Ectodermal cell (in vitro differentiated cells): ENCODE data around the gene ACTN4.
A peak's percentile ranks its signal among the peaks of the same experiment; 100 is the strongest.

ENCODE experiments used
- H3K27ac ChIP-seq: 2 replicates; pipeline ENCODE4 v1.7.0; 2013; ENCODE audit warnings: mild to moderate bottlenecking, low read depth, low read length; ENCODE audit not compliant: insufficient read depth, poor library complexity, severe bottlenecking
- H3K27me3 ChIP-seq: 2 replicates; pipeline ENCODE4 v1.7.0; 2013; ENCODE audit warnings: mild to moderate bottlenecking, low read length; ENCODE audit not compliant: insufficient read depth, control insufficient read depth, poor library complexity, severe bottlenecking
- H3K36me3 ChIP-seq: one replicate; pipeline ENCODE4 v1.7.0; 2013; ENCODE audit warnings: low read length; ENCODE audit not compliant: control insufficient read depth, insufficient read depth
- H3K4me1 ChIP-seq: one replicate; pipeline ENCODE4 v1.7.0; 2013; ENCODE audit warnings: low read length; ENCODE audit not compliant: control insufficient read depth, insufficient read depth
- H3K4me3 ChIP-seq: 2 replicates; pipeline ENCODE4 v1.7.0; 2013; ENCODE audit warnings: low read depth, low read length, control low read depth; ENCODE audit not compliant: insufficient read depth
- H3K9me3 ChIP-seq: 2 replicates; pipeline ENCODE4 v1.7.0; 2013; ENCODE audit warnings: mild to moderate bottlenecking, low read length, moderate library complexity; ENCODE audit not compliant: control insufficient read depth
- WGBS, 2 experiments: methylation state at CpG; one replicate each; pipeline ENCODE4 v1.1.7; 2013; ENCODE audit warnings: missing lambda C conversion rate in 2 of 2; 5-methylcytosine and 5-hydroxymethylcytosine counted together

The ACTN4 gene

DNA sequence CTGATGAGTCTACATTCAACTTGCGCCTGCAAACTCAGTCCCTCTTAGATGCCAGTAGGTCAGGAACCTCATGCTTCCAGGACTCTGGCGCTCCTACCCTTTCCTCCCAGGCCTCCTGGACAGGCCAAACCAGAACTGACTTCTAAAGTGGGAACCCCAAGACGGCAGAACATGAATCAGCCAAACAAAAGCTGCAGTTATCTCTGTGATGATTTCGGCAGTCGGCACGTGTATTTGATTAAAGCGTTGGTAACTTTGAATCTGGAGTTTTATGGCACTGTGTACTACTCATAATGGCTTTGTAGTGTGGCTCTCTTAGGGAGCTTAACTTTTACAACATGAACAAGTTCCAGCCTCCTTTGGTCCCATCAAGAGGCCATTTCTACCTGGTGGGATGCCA lies 13.7 kb downstream of the ACTN4 start:
- 74 to 75% methylated on average over 7 of the region's 7 CpGs for WGBS, 2 experiments
- Histone ChIP-seq H3K27ac (no peak overlapping the region), H3K9me3 (no peaks in the 10 kb centered on the region), H3K27me3 (no peaks in the 10 kb centered on the region), H3K4me1 (peaks cover 65% of the 10 kb centered on the region), H3K4me3 (no peak overlapping the region), H3K36me3 (no peaks in the 10 kb centered on the region)

GRCh38 chr19:38661996-38662395 lies 14.5 kb downstream of the ACTN4 start:
- no peaks in the 10 kb centered on the region for H3K27me3 ChIP-seq
- 65 to 70% methylated on average over 1 of the region's 1 CpG for WGBS, 2 experiments
- no peak overlapping the region for H3K27ac ChIP-seq
- H3K9me3 ChIP-seq: no peaks in the 10 kb centered on the region
- no peaks in the 10 kb centered on the region for H3K36me3 ChIP-seq
- peaks cover 66% of the 10 kb centered on the region for H3K4me1 ChIP-seq
- H3K4me3 ChIP-seq: no peak overlapping the region

DNA sequence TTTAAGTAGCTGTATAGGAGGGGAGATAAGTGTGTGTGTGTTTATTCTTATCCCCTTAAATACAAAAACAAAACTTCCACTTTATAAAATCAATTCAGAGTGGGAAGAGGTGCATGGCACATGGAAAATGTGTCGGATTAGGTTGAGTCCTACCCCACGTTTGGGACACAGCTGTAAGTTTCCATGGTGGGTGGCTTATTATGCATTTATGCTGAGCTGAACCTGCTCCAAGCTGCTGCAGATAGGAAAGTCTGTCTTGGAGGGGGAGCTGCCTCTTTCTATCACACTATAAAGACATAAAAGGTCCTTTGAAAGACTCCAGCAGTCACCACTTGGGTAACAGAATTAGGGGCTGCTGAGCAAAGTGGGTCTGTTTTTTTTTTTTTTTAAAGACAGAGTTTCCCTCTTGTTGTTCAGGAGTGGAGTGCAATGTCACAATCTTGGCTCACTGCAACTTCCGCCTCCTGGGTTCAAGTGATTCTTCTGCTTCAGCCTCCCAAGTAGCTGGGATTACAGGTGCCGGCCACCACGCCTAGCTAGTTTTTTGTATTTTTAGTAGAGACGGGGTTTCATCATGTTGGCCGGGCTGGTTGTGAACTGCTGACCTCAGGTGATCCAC lies 15.2 kb downstream of the ACTN4 start:
- Histone ChIP-seq H3K4me1 (peaks cover 69% of the 10 kb centered on the region), H3K27ac (no peak overlapping the region), H3K4me3 (no peak overlapping the region), H3K27me3 (no peaks in the 10 kb centered on the region), H3K9me3 (no peaks in the 10 kb centered on the region), H3K36me3 (no peaks in the 10 kb centered on the region)
- 86 to 90% methylated on average over 7 of the region's 7 CpGs for WGBS, 2 experiments

DNA sequence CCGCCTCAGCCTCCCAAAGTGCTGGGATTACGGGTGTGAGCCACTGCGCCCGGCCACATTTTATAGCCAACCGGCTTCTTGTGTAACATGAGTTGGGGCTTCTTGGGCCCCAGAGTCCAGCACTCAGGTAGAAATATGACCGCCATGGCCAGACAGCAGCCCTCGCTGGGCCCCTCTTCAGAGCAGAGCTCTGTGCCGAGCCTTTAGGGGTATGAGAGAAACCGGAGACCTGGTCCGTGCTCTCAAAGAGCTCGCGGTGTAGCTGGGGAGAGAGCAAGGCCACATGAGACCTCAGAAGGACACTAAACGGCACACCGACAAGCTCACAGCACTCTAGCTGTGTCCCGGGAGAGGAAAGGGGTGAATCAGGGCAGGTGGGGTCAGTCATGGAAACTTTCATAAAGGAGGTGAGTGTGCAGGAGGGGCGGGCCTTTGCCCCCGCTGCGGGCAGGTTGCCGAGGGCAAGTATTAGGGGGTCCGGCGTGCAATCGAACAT lies 15.8 kb downstream of the ACTN4 start:
- Histone ChIP-seq H3K27ac (no peak overlapping the region), H3K9me3 (no peaks in the 10 kb centered on the region), H3K36me3 (no peaks in the 10 kb centered on the region), H3K27me3 (no peaks in the 10 kb centered on the region), H3K4me1 (peaks cover 67% of the 10 kb centered on the region), H3K4me3 (no peak overlapping the region)
- WGBS, 2 experiments: 90% methylated on average over 22 of the region's 22 CpGs

GRCh38 chr19:38663957-38664502 lies 16.6 kb downstream of the ACTN4 start:
- Histone ChIP-seq H3K27me3 (no peaks in the 10 kb centered on the region), H3K4me1 (peaks cover 61% of the 10 kb centered on the region), H3K9me3 (no peaks in the 10 kb centered on the region), H3K27ac (no peak overlapping the region), H3K36me3 (no peaks in the 10 kb centered on the region), H3K4me3 (no peak overlapping the region)
- 85 to 89% methylated on average over 19 of the region's 19 CpGs for WGBS, 2 experiments

GRCh38 chr19:38664503-38665211 lies 17.2 kb downstream of the ACTN4 start:
- peaks cover 57% of the 10 kb centered on the region for H3K4me1 ChIP-seq
- WGBS, 2 experiments: 67 to 72% methylated on average over 7 of the region's 7 CpGs
- H3K36me3 ChIP-seq: no peaks in the 10 kb centered on the region
- no peaks in the 10 kb centered on the region for H3K27me3 ChIP-seq
- no peak overlapping the region for H3K4me3 ChIP-seq
- H3K9me3 ChIP-seq: no peaks in the 10 kb centered on the region
- no peak overlapping the region for H3K27ac ChIP-seq

GRCh38 chr19:38665219-38665931 lies 17.9 kb downstream of the ACTN4 start:
- Histone ChIP-seq H3K9me3 (no peaks in the 10 kb centered on the region), H3K27me3 (no peaks in the 10 kb centered on the region), H3K27ac (peak overlapping the region; percentile 76), H3K36me3 (no peaks in the 10 kb centered on the region), H3K4me3 (no peak overlapping the region), H3K4me1 (peaks cover 57% of the 10 kb centered on the region)
- 70 to 73% methylated on average over 12 to 13 of the region's 13 CpGs for WGBS, 2 experiments

GRCh38 chr19:38665950-38666662 lies 18.7 kb downstream of the ACTN4 start:
- H3K4me1 ChIP-seq: peaks cover 57% of the 10 kb centered on the region
- no peak overlapping the region for H3K4me3 ChIP-seq
- H3K9me3 ChIP-seq: no peaks in the 10 kb centered on the region
- H3K27me3 ChIP-seq: no peaks in the 10 kb centered on the region
- WGBS, 2 experiments: 18 to 22% methylated on average over 18 to 19 of the region's 19 CpGs
- peak overlapping the region; percentile 76 for H3K27ac ChIP-seq
- no peaks in the 10 kb centered on the region for H3K36me3 ChIP-seq

GRCh38 chr19:38666663-38667511 lies 19.4 kb downstream of the ACTN4 start:
- Histone ChIP-seq H3K9me3 (no peaks in the 10 kb centered on the region), H3K27me3 (no peaks in the 10 kb centered on the region), H3K4me1 (peaks cover 57% of the 10 kb centered on the region), H3K27ac (peak overlapping the region; percentile 76), H3K4me3 (no peak overlapping the region), H3K36me3 (no peaks in the 10 kb centered on the region)
- 43 to 45% methylated on average over 10 of the region's 10 CpGs for WGBS, 2 experiments
